Testis (tissue), 2 donors: Measurements from ENCODE around the gene MYO15A.

Source experiments
- CTCF ChIP-seq, 3 experiments: fragments of 450-650 bp in 2 of 3; fragments of 200-600 bp in 1 of 3; sonication (generic) in 1 of 3; IDR thresholded peaks; one replicate each; pipeline ENCODE4 v1.5.1; 2016 to 2019; ENCODE audit warnings: antibody characterized with exemption in 3 of 3, mild to moderate bottlenecking in 2 of 3, moderate library complexity in 1 of 3
- POLR2A ChIP-seq: fragments of 450-650 bp; IDR thresholded peaks from one replicate; pipeline ENCODE4 v1.6.1; 2017; ENCODE audit warnings: antibody characterized with exemption, mild to moderate bottlenecking, moderate library complexity

GRCh38 chr17:18107061-18107790 lies 1.3 kb upstream of the MYO15A start:
- no peak for TF ChIP-seq POLR2A
- no peak for TF ChIP-seq CTCF (IDR thresholded peaks at IDR 0.05)
